Embryonic facial prominence (tissue), 1 donor: ENCODE results near the gene MEIOC.
A peak's percentile ranks its signal among the peaks of the same experiment; 100 is the strongest.
"Not testable (repeated sequence)": the region's sequence is repeated elsewhere in the genome, so short reads cannot be mapped to it uniquely, and the experiment has no call there.

ENCODE experiments used
- DNase-seq: peaks from one replicate; pipeline ENCODE4 v3.0.0-alpha.2; 2016; ENCODE audit errors: extremely low spot score

MEIOC gene

GRCh38 chr17:44655983-44656710 lies at the start of gene MEIOC:
Gene MEIOC, plus strand, starts transcription at chr17:44656468. Its CDS starts 146 bp downstream, at chr17:44656614.
- DNase-seq = no peak

GRCh38 chr17:44606658-44607057 lies 49.6 kb upstream of the MEIOC start:
- DNase-seq = no peak

- DNase-seq = peak; percentile 83
These were observed 48.2 kb upstream of the MEIOC start for GRCh38 chr17:44607836-44608690.

- no peak for DNase-seq
These were observed 47.4 kb upstream of the MEIOC start for GRCh38 chr17:44608727-44609435.

- no peak for DNase-seq
These were observed 45.9 kb upstream of the MEIOC start for GRCh38 chr17:44610331-44610730.

GRCh38 chr17:44610871-44611270 lies 45.4 kb upstream of the MEIOC start:
- DNase-seq = no peak

GRCh38 chr17:44614862-44615261 lies 41.4 kb upstream of the MEIOC start:
- no peak for DNase-seq

- not testable (repeated sequence) for DNase-seq
These were observed 37.6 kb upstream of the MEIOC start for GRCh38 chr17:44618652-44619051.

GRCh38 chr17:44623070-44623725 lies 33.1 kb upstream of the MEIOC start:
- DNase-seq = no peak

- DNase-seq = no peak
These were observed 28.6 kb upstream of the MEIOC start for GRCh38 chr17:44627513-44628242.

GRCh38 chr17:44628243-44629188 lies 27.8 kb upstream of the MEIOC start:
- DNase-seq = no peak

GRCh38 chr17:44629314-44629713 lies 27.0 kb upstream of the MEIOC start:
- DNase-seq = no peak

- no peak for DNase-seq
These were observed 25.6 kb upstream of the MEIOC start for GRCh38 chr17:44630703-44631102.

- no peak for DNase-seq
These were observed 22.3 kb upstream of the MEIOC start for GRCh38 chr17:44633998-44634397.

GRCh38 chr17:44634401-44634800 lies 21.9 kb upstream of the MEIOC start:
- DNase-seq = not testable (repeated sequence)

GRCh38 chr17:44636562-44636961 lies 19.7 kb upstream of the MEIOC start:
- peak; percentile 51 for DNase-seq

- no peak for DNase-seq
These were observed 19.2 kb upstream of the MEIOC start for GRCh38 chr17:44637066-44637465.

GRCh38 chr17:44642834-44643233 lies 13.4 kb upstream of the MEIOC start:
- DNase-seq = peak; percentile 41

- DNase-seq = no peak
These were observed 10.9 kb upstream of the MEIOC start for GRCh38 chr17:44645341-44645740.

GRCh38 chr17:44646280-44646679 lies 10.0 kb upstream of the MEIOC start:
- DNase-seq = no peak
